NAMALWA (cell line): ENCODE data around the gene ACAP3.

Source experiments
- DNase-seq: peaks from one replicate; pipeline ENCODE4 v3.0.0-alpha.2; 2015; ENCODE audit warnings: low spot score

ACAP3 gene, protein sequence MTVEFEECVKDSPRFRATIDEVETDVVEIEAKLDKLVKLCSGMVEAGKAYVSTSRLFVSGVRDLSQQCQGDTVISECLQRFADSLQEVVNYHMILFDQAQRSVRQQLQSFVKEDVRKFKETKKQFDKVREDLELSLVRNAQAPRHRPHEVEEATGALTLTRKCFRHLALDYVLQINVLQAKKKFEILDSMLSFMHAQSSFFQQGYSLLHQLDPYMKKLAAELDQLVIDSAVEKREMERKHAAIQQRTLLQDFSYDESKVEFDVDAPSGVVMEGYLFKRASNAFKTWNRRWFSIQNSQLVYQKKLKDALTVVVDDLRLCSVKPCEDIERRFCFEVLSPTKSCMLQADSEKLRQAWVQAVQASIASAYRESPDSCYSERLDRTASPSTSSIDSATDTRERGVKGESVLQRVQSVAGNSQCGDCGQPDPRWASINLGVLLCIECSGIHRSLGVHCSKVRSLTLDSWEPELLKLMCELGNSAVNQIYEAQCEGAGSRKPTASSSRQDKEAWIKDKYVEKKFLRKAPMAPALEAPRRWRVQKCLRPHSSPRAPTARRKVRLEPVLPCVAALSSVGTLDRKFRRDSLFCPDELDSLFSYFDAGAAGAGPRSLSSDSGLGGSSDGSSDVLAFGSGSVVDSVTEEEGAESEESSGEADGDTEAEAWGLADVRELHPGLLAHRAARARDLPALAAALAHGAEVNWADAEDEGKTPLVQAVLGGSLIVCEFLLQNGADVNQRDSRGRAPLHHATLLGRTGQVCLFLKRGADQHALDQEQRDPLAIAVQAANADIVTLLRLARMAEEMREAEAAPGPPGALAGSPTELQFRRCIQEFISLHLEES

DNA sequence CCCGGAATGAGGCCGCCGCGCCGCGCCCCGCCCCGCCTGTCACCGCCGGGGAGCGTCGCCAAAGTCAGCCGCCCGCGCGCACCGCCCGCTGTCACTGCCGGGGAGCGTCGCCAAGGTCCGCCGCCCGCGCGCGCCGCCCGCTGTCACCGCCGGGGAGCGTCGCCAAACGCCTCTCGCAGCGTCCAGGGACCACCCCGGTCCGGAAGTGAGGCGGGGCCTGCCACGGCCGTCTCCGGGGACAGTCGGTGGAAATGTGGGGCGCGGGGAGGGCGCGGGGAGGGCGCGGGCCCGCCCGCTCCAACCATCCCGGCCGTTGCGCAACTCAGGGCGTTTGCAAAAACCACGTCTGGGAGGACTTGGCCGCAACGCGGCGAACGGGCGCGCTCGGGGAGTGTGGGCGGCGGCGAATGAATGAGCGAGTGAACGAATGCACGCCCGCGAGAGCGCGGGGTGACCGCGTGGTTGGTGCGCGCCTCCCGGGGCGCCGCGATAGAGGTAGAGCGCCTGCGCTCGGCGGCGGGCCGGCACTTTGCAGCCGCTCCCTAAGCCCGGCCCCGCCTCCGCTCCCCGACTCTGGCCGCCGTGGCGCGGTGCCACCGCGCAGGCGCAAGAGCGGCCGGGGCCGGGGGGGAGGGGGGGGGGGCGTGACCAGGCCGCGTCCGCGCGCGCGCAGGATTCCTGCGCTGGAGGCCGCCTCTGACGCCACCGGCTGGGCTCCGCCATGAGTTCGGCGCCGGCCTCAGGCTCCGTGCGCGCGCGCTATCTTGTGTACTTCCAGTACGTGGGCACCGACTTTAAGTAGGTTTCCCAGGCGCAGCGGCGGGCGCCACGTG, at the start of gene ACAP3, which contains the start of gene PUSL1:
Gene ACAP3 (minus strand): TSS at position 8 of the 833 bp plus-strand sequence. CDS start 115 bp downstream, outside the sequence.
Gene PUSL1 (plus strand): TSS at position 675 of the 833 bp plus-strand sequence. CDS start 47 bp downstream, at position 722.
- DNase-seq: peak; percentile 96

DNA sequence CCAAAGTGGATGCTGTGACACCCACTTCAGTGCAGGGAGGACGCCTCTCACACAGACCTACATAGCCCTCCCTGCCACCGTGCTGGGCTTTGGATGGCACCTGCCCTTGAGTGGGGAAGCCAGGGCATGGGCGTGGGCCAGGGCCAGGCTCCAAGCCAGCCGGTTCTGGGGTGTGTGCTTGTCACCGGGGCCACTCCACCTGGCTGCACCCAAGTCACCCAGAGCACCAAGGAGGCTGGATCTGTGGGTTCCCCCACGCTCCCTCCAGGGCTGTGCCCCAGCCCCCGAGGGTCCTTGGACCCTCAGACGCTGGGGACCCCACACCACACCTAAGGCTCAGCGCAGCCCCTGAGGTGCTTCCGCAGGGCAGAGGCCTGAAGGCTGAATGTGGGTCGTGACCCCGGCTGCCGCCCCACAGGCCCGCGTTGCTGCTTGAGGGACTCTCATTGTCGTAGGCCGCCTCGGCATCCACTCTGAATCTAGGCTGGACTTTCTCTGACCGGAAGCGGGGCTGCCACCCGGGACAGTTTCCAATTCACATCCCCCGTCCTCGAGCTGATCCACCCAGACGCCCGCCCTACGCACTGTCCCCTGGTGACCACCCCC, 49.2 kb upstream of the ACAP3 start:
- peak; percentile 43 for DNase-seq

DNA sequence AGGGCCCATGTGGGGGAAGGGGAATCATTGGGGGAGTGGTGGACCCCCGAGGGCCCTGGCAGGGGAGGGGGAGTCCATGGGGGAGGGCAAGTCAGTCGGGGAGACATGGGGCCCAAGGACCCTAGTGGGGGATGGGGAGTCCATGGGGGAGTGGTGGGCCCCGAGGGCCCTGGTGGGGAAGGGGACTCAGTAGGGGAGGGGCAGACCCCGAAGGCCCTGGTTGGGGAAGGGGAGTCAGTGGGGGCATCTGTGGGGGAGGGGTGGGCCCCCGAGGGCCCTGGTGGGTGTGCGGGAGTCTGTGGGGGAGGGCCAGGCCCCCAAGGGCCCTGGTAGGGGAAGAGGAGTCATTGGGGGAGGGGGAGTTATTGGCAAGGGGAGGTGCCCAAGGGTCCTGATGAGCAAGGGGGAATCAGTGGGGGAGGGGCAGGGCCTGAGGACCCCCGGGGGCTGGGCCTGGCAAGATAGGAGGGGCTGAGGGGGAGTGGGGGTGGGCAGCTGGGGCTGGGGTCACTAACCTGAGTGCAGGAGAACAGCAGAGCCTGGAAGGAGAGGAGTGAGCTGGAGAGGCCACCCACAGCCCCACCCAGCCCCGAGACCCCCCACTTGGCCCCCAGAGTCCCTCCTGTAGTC, 48.6 kb upstream of the ACAP3 start:
- DNase-seq: no peak

DNA sequence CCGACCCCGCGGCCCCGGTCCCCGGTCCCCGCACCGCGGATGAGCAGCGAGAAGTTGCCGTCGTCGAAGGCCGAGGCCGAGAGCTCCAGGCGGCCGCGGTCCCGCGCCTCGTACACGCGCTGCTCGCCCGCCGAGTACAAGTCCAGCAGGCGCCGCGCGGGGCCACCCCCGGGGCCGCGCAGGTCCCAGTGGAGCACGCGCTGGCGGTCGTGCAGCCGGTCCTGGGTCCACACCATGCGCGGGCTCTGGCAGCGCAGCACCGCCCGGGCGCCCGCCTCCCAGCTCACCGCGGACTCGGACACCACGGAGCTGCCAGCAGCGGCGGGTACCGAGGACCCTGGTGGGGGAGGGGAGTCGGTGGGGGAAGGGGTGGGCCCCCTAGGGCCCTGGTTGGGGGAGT, 47.7 kb upstream of the ACAP3 start:
- DNase-seq: no peak

DNA sequence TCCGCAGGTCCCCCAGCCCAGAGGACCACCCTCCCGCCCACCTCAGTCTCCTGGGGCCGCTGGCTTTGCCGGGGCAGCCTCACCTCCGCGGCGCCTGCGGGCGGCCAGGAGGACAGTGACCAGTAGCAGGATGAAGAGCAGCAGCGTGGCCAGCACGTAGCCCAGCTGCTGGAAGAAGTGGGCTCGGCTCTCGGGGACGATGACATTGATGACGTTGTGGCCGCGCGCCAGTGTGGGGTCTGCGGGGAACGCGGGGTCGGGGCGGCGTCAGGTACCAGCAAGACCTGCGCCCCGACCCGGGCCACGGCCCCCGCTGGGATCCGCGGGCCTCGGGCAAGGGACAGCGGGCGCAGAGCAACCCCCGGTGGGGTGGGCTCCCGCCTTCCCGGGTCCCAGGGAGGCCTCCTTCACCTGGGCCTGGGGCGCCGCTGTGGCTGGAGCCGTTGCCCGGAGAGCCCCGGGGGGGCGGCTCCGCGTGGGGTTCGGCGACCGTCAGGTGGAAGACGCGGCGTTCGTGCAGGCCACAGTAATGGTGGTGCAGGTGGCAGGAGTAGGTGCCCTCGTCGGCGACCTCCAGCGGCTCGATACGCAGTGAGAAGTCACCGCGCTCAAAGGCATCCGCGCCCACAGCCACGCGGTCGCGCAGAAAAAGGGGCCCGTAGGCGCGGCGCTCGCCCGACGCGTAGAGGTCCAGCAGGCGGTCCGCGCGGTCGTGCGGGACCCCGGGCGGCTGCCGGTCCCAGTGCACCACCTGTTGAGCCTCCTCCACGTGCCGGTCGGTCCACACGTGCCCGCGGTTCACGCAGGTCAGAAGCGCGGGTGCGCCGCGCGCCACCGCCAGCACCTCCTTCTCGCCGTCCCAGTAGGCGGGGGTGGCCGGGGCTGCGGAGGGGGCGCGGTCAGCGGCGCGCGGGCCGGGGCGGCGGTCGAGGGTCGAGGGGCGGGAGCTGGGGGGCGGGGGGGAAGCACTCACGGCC, 46.8 kb upstream of the ACAP3 start:
- DNase-seq: no peak

DNA sequence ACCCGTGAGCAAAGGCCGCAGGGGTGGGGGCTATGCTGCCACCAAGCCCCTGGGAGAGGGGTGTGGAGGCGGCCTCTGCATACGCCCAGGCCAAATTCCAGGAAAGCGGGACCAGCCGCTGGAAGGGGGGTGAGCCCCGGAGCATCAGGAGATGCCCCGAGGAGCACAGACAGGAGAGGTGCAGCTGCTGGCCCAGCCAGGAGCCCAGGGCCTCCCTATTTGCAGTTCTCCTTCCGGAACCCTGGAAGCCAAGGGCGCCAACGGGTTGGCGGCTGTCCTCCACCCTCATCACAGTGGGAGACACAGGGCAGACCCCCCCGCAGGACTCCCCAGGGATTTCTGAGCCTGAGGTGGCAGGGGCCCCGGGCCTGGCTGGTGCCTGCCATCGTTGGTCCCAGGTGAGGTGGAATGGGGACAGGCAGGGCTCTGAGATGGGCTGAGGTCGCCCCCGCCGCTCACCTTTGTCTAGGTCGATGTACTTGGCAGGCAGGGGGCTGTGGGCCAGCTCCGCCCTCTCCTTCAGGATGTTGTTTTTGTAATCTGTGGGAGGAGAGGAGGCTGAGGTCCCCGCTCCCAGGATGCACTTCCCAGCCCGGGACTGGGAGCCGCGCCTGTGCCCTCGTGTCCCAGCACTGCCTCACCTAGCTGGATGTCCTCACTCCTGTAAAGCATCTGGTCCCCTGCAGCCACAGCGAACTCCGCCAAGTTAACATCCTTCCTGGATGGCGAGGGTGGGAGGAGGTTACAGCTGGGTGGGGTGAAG, 45.8 kb upstream of the ACAP3 start:
- DNase-seq: no peak

DNA sequence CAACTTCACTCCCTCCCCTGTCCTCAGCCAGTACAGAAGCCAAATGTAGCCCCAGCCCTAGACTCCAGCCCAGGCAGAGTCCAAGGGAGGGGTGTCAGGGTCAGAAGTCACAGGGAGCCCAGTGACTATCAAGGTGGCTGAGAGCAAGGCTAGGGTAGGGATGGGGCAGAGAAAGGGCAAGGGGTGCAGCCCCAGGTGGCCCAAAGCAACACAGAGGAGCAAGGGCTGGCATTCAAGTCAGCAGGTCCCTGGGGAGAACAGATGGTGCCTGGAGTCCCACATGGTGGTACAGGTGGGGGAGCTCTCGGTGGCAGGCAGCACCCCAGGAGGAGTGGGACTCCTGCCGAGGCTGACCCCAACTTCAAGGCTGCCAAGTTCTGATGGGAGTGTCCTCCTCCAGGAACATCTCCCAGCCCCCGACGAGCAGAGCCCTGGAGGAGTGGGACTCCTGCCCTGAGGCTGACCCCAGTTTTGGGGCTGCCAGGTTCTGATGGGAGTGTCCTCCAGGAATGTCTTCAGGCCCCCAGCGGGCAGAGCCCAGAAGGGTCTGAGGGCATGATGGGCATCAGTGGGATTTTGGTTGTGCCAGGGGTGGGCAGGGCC, 45.2 kb upstream of the ACAP3 start:
- DNase-seq: peak; percentile 91

DNA sequence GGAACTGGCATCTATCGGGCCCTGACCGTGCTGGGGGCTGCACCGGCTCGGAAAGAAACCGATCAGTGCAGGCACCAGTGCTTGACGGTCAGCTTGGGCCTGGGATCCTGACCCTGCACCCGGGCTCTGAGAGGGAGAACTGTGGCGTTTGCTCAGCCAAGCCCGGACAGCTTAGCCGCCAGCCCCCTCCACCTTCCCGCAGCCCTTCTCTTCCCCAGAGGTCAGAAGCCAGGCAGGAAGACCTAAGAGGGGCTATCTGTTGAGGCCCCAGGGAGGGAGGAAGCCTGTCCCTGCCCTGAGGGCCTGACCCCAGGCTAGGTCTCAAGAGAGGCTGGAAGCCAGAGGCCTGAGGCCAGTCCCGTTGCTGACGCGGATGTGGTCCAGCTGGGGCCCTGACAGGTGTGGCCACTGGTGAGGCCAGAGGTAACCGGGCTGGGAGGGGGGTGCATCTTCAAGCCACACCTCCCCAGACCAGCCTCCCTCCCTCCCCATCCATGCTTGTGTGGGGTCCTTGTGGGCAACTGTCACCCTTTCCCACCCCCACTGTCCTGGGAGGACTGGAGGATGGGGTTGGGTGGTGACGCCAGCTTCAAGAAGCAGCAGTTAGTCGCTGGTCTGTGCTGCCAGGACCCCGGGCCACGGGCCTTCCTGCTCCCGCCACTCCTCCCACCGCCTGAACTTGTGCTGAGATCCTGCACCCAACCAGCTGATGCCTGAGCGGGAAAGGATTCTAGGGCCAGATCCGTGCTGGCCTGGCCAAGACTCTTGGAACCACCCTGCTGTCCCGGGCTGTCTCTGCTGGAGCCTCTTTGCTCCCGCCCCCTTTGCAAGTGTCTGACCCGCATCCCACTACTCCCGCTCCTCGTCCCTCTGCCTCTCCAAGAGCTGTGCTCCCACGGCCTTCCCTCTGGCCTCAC, 44.0 kb upstream of the ACAP3 start:
- no peak for DNase-seq

DNA sequence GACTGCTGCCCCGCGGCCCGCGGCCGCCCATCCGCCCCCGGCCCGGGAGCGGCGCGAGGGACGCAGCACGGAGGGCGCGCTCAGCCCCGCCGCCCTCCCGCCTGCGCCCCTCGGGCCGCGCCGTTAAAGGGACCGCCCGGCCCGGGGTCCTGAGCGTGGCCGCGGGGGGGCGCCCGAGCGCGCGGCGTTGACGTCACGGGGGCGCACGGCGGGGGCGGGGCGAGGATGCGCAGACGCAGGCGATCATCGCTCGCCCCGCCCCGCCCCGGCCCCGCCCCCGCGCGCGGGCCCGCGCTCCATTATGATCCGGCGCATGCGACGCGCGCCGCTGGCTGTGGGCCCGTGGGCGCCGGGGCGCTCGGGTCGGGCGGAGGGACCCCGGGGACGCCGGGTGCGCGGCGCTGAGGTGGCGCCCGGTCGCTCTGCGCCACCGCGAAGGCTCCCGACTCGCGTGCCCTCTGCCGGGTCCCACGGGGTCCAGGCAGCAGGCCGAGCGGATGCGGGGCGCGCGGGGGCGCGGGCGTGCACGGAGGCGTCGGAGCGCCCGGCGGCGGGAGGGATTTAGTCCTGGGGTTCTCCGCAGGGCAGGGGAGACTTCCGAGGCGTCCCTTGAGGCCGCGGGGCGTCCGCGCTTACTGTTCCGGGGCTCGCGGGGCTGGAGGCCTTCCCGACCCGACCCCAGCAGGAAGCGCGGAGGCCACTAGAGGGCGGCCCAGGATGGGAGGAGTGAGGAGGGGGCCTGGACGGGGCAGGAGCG, 41.7 kb upstream of the ACAP3 start, which contains the start of gene DVL1:
Gene DVL1 (minus strand): TSS at position 163 of the 757 bp plus-strand sequence. CDS start 353 bp downstream, outside the sequence.
- DNase-seq: peak; percentile 79

DNA sequence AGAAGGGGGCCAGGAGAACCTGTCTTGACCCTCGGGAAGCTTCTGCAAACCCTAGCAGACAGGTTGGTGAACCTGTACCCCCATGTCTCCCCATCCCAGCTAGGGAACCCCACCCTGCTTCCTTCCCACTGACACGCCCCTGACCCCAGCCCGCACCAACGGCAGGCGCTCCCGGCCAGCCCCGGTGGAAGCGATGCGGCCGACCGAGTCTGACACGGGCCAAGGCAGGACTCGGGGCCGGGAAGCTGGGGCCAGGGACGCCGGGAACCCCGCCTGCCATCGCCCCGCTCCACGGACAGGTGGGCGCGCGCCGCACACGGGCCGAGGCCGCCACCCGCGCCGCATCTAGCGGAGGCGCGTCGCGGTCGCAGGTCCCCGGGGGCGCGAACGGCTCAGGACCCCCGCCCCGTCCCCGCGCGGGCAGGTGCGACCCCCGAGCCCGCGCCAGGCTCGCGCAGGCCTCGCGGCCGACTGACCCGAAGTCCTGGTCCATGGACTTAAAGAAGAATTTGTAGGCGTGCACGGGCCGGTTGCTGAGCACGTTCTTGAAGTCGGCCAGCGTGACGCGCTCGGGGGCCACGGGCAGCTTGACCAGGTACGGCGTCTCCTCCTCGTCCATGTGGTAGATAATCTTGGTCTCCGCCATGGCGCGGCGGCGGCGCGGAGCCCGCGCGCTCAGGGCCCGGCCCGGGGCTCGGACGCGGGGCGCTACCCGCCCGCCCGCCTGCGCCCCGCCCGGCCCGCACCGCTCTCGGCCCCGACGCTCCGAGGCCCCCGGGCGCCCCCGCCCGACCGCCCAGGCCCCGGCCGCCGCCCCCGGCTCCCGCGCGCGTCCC, 40.9 kb upstream of the ACAP3 start:
- no peak for DNase-seq

DNA sequence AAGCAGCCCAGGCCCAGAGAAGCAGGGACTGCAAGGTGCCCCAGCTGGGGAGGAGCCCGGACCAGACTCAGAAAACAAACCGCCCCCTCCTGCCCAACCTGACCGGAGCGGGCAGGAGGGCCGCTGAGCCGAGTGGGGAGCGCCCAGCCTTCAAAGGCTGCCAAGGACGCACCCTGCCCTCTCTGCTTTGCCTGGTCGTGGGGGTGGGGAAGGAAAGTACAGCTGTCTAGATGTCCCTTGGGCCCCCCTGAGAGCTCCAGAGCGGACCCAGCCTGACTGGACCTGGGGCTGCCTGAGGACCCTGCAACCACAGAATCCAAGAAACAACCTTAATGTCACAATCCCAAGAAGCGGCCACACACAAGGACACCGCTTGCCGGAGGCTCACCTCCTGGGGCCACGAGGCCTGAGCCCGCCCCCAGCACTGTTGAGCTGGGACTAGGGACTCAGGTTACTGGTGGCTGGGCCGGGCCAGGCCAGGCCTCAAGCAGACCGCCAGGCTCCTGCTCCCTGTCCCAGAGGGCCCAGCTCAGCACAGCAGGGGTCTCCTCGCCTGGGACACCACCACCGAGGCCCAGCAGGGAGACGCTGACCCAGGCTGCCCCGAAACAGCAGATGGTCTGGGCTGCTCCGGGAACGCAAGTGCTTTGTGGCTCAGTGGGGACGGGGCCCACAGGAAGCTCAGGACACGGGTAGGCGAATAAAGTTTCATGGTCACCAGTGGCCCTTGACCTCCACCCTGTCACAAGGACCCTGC, 40.1 kb upstream of the ACAP3 start:
- no peak for DNase-seq

DNA sequence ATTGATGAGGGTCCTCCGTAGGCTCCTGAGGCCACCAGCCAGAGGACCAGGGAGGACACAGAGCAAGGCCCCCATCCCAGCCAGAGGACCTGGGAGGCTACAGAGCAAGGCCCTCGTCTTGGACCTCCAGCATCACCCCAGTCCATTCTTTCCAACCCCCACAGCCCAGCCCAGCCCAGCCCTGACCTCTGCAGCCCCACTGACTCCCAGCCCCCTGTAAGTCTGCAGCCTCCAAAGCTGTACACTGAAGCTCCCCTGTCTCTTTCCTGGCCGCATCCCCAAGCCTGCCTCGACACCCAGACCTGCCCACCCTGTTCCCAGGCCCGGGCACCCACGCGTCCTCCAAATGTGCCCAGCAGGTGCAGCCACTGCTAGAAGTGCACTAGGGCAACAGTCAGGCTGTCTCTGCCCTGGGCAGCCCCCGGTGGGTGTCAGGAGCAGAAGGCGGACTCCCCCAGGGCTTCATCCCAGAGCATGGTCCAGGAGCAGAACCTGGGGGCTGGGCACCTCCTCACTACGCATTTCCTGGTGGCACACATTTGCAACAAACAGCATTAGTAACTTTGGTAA, 39.4 kb upstream of the ACAP3 start:
- no peak for DNase-seq

DNA sequence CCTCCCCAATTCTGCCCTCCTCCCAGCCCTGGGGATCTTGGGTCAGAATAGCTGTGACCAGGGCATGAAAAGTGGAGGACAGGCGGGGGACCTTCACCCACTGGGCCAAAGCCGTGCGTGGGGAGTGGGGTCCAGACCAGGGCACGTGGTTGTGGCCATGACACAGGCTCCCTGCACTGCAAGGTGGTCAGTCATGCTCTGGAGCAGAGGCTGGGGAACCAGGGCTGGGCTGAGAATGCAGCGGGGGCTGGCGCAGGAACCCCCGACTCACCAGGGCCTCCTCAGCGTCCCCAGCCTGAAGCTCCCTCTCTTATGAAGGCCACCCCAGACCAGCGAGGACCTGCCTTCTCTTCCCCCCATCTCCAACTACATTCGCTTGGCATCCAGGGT, 38.8 kb upstream of the ACAP3 start:
- DNase-seq: no peak

DNA sequence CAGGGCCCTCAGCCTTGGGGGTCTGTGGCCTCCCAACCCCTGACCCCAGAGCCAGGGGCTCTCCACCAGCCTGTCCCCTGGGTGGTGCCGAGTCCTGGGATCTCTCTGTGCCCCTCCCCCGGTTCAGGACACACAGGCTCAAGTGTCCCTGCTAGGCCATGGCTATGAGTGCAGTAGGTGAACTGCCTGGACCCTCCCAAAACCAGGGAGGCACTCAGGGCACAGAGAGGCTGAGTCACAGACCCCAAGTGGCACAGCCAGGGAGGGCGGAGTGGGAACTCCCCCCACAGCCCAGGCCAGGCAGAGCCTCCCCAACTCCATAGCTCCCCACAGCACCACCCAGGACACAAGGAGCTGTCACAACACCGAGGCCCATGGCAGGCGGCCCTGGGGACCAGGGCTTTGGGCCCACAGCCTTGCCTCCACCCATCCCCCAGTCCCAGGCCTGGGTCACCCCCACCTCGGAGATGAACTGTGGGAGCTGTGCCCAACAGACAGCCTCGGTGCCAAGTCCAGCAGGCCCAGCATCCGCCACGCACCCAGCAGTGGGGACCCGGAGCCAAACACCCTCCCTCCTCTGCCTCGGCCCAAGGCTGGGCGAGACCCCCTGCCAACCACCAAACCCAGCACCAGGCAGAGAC, 38.2 kb upstream of the ACAP3 start:
- no peak for DNase-seq
